GM23338 (cell line): ENCODE results near the gene S100A12. TPM values are rescaled to one million over a fixed set of nuclear protein-coding genes. Genes with fewer than 3 reads are reported as not detected.

Experiments used
- ATAC-seq: fragments of 200-7000 bp; cut with Tn5 transposase; 3 replicates; pipeline ENCODE4 v1.9.1; 2020
- DNase-seq: peaks from one replicate; pipeline ENCODE4 v3.0.0-alpha.2; 2015; ENCODE audit warnings: low spot score
- H2AFZ ChIP-seq: fragments of 200-600 bp; sonication (generic); 2 replicates; pipeline ENCODE4 v1.8.0; 2016; ENCODE audit warnings: antibody characterized with exemption, mild to moderate bottlenecking, moderate library complexity
- H3F3A ChIP-seq: fragments of 200-600 bp; sonication (generic); replicated peaks from 2 replicates; pipeline ENCODE4 v1.8.0; 2017; ENCODE audit warnings: antibody characterized with exemption, mixed run types, low read depth
- H3K27ac ChIP-seq: fragments of 200-600 bp; sonication (generic); 2 replicates; pipeline ENCODE4 v1.6.1; 2016; ENCODE audit warnings: low read depth
- H3K27me3 ChIP-seq: fragments of 200-600 bp; sonication (generic); 2 replicates; pipeline ENCODE4 v1.8.0; 2016; ENCODE audit warnings: mild to moderate bottlenecking, mixed run types, moderate library complexity; ENCODE audit not compliant: insufficient read depth
- H3K36me3 ChIP-seq: fragments of 200-600 bp; sonication (generic); 2 replicates; pipeline ENCODE4 v1.8.0; 2016; ENCODE audit warnings: mild to moderate bottlenecking; ENCODE audit not compliant: insufficient read depth
- H3K4me1 ChIP-seq: fragments of 200-600 bp; sonication (generic); 2 replicates; pipeline ENCODE4 v1.8.0; 2016; ENCODE audit warnings: mild to moderate bottlenecking, moderate library complexity; ENCODE audit not compliant: insufficient read depth
- H3K4me2 ChIP-seq: fragments of 200-600 bp; sonication (generic); 2 replicates; pipeline ENCODE4 v1.7.1; 2017; ENCODE audit warnings: mixed run types
- H3K4me3 ChIP-seq: fragments of 200-600 bp; sonication (generic); 2 replicates; pipeline ENCODE4 v1.6.1; 2016; ENCODE audit warnings: mixed run types
- H3K79me2 ChIP-seq: fragments of 200-600 bp; sonication (generic); replicated peaks from 2 replicates; pipeline ENCODE4 v1.8.0; 2017; ENCODE audit warnings: mild to moderate bottlenecking; ENCODE audit not compliant: insufficient read depth
- H3K9me2 ChIP-seq: fragments of 200-600 bp; sonication (generic); 2 replicates; pipeline ENCODE4 v1.8.0; 2017; ENCODE audit not compliant: insufficient read depth
- H4K20me1 ChIP-seq: fragments of 200-600 bp; sonication (generic); replicated peaks from 2 replicates; pipeline ENCODE4 v1.8.0; 2017; ENCODE audit warnings: mild to moderate bottlenecking; ENCODE audit not compliant: insufficient read depth
- H3K27ac Mint-ChIP-seq: 2 replicates; pipeline ENCODE4 v1.8.0; 2020; ENCODE audit warnings: inconsistent platforms, mild to moderate bottlenecking, moderate library complexity, mixed read lengths
- H3K27me3 Mint-ChIP-seq: 3 replicates; pipeline ENCODE4 v1.8.0; 2022; ENCODE audit warnings: low read depth, mild to moderate bottlenecking, moderate library complexity, mixed read lengths, inconsistent platforms; ENCODE audit not compliant: insufficient read depth, poor library complexity
- H3K36me3 Mint-ChIP-seq: 3 replicates; pipeline ENCODE4 v1.8.0; 2021; ENCODE audit warnings: low read depth, mild to moderate bottlenecking, inconsistent platforms, moderate library complexity, mixed read lengths
- H3K4me1 Mint-ChIP-seq: 3 replicates; pipeline ENCODE4 v1.8.0; 2020; ENCODE audit warnings: mild to moderate bottlenecking, inconsistent platforms, mixed read lengths
- H3K4me3 Mint-ChIP-seq: 3 replicates; pipeline ENCODE4 v1.8.0; 2021; ENCODE audit warnings: moderate library complexity, mild to moderate bottlenecking, inconsistent platforms, mixed read lengths
- H3K9me3 Mint-ChIP-seq: 3 replicates; pipeline ENCODE4 v1.8.0; 2020; ENCODE audit warnings: moderate library complexity, mild to moderate bottlenecking, inconsistent platforms, mixed read lengths
- CREB1 ChIP-seq: fragments of 250-450 bp; sonication (Bioruptor Pico); IDR thresholded peaks from 2 replicates; pipeline ENCODE4 v1.5.0; 2020; ENCODE audit warnings: low read depth, mild to moderate bottlenecking, moderate library complexity
- CTCF ChIP-seq, 2 experiments: fragments of 200-600 bp in 1 of 2; sonication (generic) in 1 of 2; conservative IDR thresholded peaks; 2 replicates each; pipeline versions ENCODE4 v1.5.1 to v1.6.1; 2016 to 2017; ENCODE audit warnings: antibody characterized with exemption in 2 of 2, low read depth in 2 of 2, mild to moderate bottlenecking in 2 of 2, moderate library complexity in 1 of 2
- ETS1 ChIP-seq: IDR thresholded peaks from 2 replicates; pipeline ENCODE4 v1.6.1; 2016; ENCODE audit warnings: antibody characterized with exemption
- EZH2 ChIP-seq: fragments of 200-600 bp; sonication (generic); IDR thresholded peaks from one replicate; pipeline ENCODE4 v1.8.0; 2017; ENCODE audit warnings: antibody characterized with exemption, mild to moderate bottlenecking, low read depth; ENCODE audit not compliant: unreplicated experiment
- JUNB ChIP-seq: IDR thresholded peaks from one replicate; pipeline ENCODE4 v1.6.1; 2016; ENCODE audit warnings: antibody characterized with exemption; ENCODE audit not compliant: unreplicated experiment
- NANOG ChIP-seq: IDR thresholded peaks from 2 replicates; pipeline ENCODE4 v1.6.1; 2016; ENCODE audit warnings: antibody characterized with exemption, borderline replicate concordance
- POLR2AphosphoS5 ChIP-seq: IDR thresholded peaks from 2 replicates; pipeline ENCODE4 v1.6.1; 2016; ENCODE audit warnings: antibody characterized with exemption, low read depth
- STAT1 ChIP-seq: IDR thresholded peaks from one replicate; pipeline ENCODE4 v1.6.1; 2016; ENCODE audit warnings: antibody characterized with exemption; ENCODE audit not compliant: unreplicated experiment
- ZNF114 ChIP-seq: fragments of 250-450 bp; sonication (Bioruptor Pico); IDR thresholded peaks from 2 replicates; pipeline ENCODE4 v1.5.0; 2020; ENCODE audit warnings: mild to moderate bottlenecking, moderate library complexity
- ZNF331 ChIP-seq: fragments of 250-450 bp; sonication (Bioruptor Pico); IDR thresholded peaks from 2 replicates; pipeline ENCODE4 v1.5.0; 2020; ENCODE audit warnings: low read depth, mild to moderate bottlenecking, moderate library complexity
- ZNF462 ChIP-seq: fragments of 250-450 bp; sonication (Bioruptor Pico); IDR thresholded peaks from 2 replicates; pipeline ENCODE4 v1.5.0; 2020; ENCODE audit warnings: mild to moderate bottlenecking, moderate library complexity
- polyA plus RNA-seq: library from polyadenylated mRNA; unstranded; fragments of >200 nt; fragmentation: Nextera tagmentation; extraction: Ambion mirVana; gene quantifications from 2 replicates; pipeline ENCODE4 v1.2.1, GENCODE V29; 2016
- total RNA-seq: library from RNA; depleted of rRNA; stranded (reverse); fragments of >200 nt; shearing (Covaris generic); gene quantifications from 2 replicates; pipeline ENCODE4 v1.2.3, GENCODE V29; 2014

S100A12 gene
- total and polyA plus RNA-seq, 2 experiments from 2014 or later, result not detected

GRCh38 chr1:153402226-153402625 is 26.8 kb upstream of the S100A12 start:
- no peak for DNase-seq
- Histone ChIP-seq H3K9me2 (0 out of 2 replicates have a peak, but pooled peaks cover 3% of the 10 kb centered on the region), H3K4me1 (no peaks in the 10 kb centered on the region), H3K27me3 (peaks cover 9% of the 10 kb centered on the region; the same call in 1 of the 2 replicates), H4K20me1 (no peaks in the 10 kb centered on the region), H2AFZ (no peak overlapping the region), H3K36me3 (no peaks in the 10 kb centered on the region), H3K4me2 (no peak overlapping the region), H3K79me2 (no peaks in the 10 kb centered on the region), H3K27ac (no peak overlapping the region), H3K4me3 (no peak overlapping the region), H3F3A (no peaks in the 10 kb centered on the region)
- no peak for ATAC-seq
- Mint-ChIP-seq H3K27ac (no peak overlapping the region), H3K27me3 (peaks cover 21% of the 10 kb centered on the region), H3K4me1 (peaks cover 13% of the 10 kb centered on the region), H3K36me3 (peaks cover 2% of the 10 kb centered on the region), H3K9me3 (peaks cover 7% of the 10 kb centered on the region), H3K4me3 (no peak overlapping the region)
- TF ChIP-seq ZNF114 (CRISPR knock-in tag), result no peak
- TF ChIP-seq EZH2, result no peak
- no peak for TF ChIP-seq CTCF (conservative IDR thresholded peaks at IDR 0.05; ENCODE audit: low read depth in 2 of 2)
- no peak for TF ChIP-seq CREB1 (CRISPR knock-in tag)
- TF ChIP-seq ZNF331 (CRISPR knock-in tag), result no peak
- TF ChIP-seq POLR2AphosphoS5, result no peak
- TF ChIP-seq STAT1, result no peak
- TF ChIP-seq JUNB, result no peak

- Mint-ChIP-seq H3K4me3 (no peak overlapping the region), H3K27ac (no peak overlapping the region), H3K27me3 (peaks cover 21% of the 10 kb centered on the region), H3K4me1 (peaks cover 13% of the 10 kb centered on the region; the same call in 2 of the 3 replicates), H3K9me3 (peaks cover 7% of the 10 kb centered on the region), H3K36me3 (peaks cover 2% of the 10 kb centered on the region)
- DNase-seq, result no peak
- peaks cover 9% of the 10 kb centered on the region; the same call in 1 of the 2 replicates for H3K27me3 ChIP-seq
- H2AFZ ChIP-seq, result no peak overlapping the region
- 0 out of 2 replicates have a peak, but pooled peaks cover 3% of the 10 kb centered on the region for H3K9me2 ChIP-seq
- no peak for ATAC-seq
- no peaks in the 10 kb centered on the region for H3K79me2 ChIP-seq
- no peak overlapping the region for H3K4me2 ChIP-seq
- H3K36me3 ChIP-seq, result no peaks in the 10 kb centered on the region
- no peaks in the 10 kb centered on the region for H3F3A ChIP-seq
- no peak overlapping the region for H3K4me3 ChIP-seq
- H3K4me1 ChIP-seq, result no peaks in the 10 kb centered on the region
- no peak overlapping the region for H3K27ac ChIP-seq
- H4K20me1 ChIP-seq, result no peaks in the 10 kb centered on the region
- TF ChIP-seq POLR2AphosphoS5 (no peak), ZNF114 (CRISPR knock-in tag) (no peak), NANOG (no peak), CTCF (conservative IDR thresholded peaks at IDR 0.05; ENCODE audit: low read depth in 2 of 2) (no peak), ZNF462 (CRISPR knock-in tag) (no peak), ETS1 (no peak), JUNB (no peak)
Measured at GRCh38 chr1:153401461-153401860, 26.0 kb upstream of the S100A12 start.
